Measurements from ENCODE around the gene CASP8AP2. TPM values are rescaled to one million over a fixed set of nuclear protein-coding genes. Genes with fewer than 3 reads are reported as not detected.

CASP8AP2 gene
- total RNA-seq, 1 donor = 13.0 TPM

DNA sequence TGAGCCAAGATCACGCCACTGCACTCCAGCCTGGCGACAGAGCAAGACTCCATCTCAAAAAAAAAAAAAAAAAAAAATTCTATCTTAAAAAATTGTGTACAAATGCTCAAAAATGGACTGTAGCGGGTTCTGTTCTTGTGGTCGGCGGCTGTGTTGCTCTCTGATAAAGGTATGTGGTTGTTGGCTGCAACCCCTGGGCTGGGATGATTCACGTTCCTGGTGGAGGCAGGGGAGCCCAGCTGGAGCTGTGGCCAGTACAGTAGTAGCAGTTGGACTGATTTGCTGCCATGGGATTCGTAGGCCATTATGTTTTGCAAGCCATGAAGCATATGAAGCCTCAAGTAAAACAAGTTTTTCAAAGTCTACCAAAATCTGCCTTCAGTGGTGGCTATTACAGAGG, 32.4 kb upstream of the CASP8AP2 start:
- no peaks in the 10 kb centered on the region for H3K79me2 ChIP-seq (ENCODE audit: insufficient read depth, low read length)
- H3K4me3 ChIP-seq (ENCODE audit: insufficient read depth, low read length) = no peak overlapping the region
- DNase-seq (ENCODE audit: insufficient read length, low spot score, missing footprints) = no peak
- H4K20me1 ChIP-seq (ENCODE audit: insufficient read depth, low read length) = no peaks in the 10 kb centered on the region
- no peaks in the 10 kb centered on the region for H3K9me3 ChIP-seq (ENCODE audit: low read depth, low read length)
- H3K27ac ChIP-seq (ENCODE audit: low read depth, low read length) = no peak overlapping the region
- H2AFZ ChIP-seq (ENCODE audit: low read length) = no peak overlapping the region
- no peaks in the 10 kb centered on the region for H3K27me3 ChIP-seq (ENCODE audit: insufficient read depth, low read length)
- TF ChIP-seq, protein P1, sequence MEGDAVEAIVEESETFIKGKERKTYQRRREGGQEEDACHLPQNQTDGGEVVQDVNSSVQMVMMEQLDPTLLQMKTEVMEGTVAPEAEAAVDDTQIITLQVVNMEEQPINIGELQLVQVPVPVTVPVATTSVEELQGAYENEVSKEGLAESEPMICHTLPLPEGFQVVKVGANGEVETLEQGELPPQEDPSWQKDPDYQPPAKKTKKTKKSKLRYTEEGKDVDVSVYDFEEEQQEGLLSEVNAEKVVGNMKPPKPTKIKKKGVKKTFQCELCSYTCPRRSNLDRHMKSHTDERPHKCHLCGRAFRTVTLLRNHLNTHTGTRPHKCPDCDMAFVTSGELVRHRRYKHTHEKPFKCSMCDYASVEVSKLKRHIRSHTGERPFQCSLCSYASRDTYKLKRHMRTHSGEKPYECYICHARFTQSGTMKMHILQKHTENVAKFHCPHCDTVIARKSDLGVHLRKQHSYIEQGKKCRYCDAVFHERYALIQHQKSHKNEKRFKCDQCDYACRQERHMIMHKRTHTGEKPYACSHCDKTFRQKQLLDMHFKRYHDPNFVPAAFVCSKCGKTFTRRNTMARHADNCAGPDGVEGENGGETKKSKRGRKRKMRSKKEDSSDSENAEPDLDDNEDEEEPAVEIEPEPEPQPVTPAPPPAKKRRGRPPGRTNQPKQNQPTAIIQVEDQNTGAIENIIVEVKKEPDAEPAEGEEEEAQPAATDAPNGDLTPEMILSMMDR (IDR thresholded peaks at IDR 0.05; ENCODE audit: extremely low read depth, low read depth, low read length) = no peak
- H3K4me2 ChIP-seq (ENCODE audit: insufficient read depth, low read length) = no peak overlapping the region
- H3K4me1 ChIP-seq (ENCODE audit: insufficient read depth, low read length) = peaks cover 3% of the 10 kb centered on the region
- peaks cover 14% of the 10 kb centered on the region for H3K36me3 ChIP-seq (ENCODE audit: insufficient read depth, low read length)

DNA sequence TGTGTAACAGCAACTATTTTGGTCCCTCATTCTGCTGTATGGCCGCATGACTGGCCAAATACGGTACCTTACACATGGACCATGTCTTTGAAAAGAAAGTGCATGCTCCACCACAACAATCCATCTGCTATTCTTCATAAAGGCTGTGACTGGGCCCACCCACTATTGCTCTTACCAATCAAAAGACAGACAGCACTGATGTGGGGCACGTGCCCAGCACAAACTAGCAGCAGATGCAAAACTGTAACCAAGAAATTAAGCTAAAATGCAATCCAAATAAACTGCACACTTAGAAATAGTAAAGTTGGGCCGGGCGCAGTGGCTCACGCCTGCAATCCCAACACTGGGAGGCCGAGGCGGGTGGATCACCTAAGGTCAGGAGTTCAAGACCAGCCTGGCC, 30.6 kb upstream of the CASP8AP2 start:
- Histone ChIP-seq H3K27ac (ENCODE audit: low read depth, low read length) (no peak overlapping the region), H4K20me1 (ENCODE audit: insufficient read depth, low read length) (no peaks in the 10 kb centered on the region), H3K36me3 (ENCODE audit: insufficient read depth, low read length) (peaks cover 9% of the 10 kb centered on the region), H3K9me3 (ENCODE audit: low read depth, low read length) (no peaks in the 10 kb centered on the region), H3K4me2 (ENCODE audit: insufficient read depth, low read length) (no peak overlapping the region), H3K27me3 (ENCODE audit: insufficient read depth, low read length) (no peaks in the 10 kb centered on the region), H2AFZ (ENCODE audit: low read length) (no peak overlapping the region), H3K4me3 (ENCODE audit: insufficient read depth, low read length) (no peak overlapping the region), H3K4me1 (ENCODE audit: insufficient read depth, low read length) (peaks cover 3% of the 10 kb centered on the region), H3K79me2 (ENCODE audit: insufficient read depth, low read length) (peaks cover 3% of the 10 kb centered on the region)
- no peak for DNase-seq (ENCODE audit: insufficient read length, low spot score, missing footprints)
- TF ChIP-seq, protein P1 (IDR thresholded peaks at IDR 0.05; ENCODE audit: extremely low read depth, low read depth, low read length) = no peak

DNA sequence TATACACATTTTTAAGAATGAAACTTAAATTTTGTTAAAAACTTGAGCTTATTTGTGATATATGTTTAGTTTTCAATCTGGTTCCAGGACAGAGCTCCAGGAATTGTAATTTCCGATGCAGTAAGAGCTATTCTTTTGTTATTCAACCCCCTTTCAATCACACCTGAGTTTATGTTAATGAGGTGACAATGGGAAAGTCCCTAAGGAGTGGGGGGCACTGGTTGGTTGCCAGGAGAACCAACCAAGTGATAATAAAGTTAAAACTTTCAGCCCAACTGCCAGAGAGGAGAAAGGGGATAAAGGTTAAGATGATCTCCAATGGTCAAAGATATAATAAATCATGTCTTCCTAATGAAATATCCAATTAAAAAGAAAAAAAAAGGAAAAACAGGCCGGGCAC, 29.9 kb upstream of the CASP8AP2 start:
- no peak overlapping the region for H3K4me3 ChIP-seq (ENCODE audit: insufficient read depth, low read length)

DNA sequence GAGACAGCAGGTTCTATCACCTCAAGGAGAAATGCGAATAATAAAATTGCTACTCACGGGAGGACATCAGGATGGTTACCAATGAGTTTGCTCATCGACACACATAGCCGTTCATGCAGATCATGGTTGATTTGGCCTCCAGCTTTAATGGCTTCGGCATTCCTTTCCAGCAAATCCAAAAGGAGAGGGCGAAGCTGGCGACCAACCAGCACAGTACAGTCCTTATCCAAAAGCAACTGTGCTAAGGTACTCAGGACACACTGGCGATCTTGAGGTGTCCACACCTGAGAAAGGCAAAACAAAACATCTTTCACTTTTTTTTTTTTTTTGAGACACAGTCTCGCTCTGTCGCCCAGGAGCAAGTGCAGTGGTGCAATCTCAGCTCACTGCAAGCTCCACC, 26.4 kb upstream of the CASP8AP2 start:
- H3K4me1 ChIP-seq (ENCODE audit: insufficient read depth, low read length) = no peaks in the 10 kb centered on the region
- H3K27ac ChIP-seq (ENCODE audit: low read depth, low read length) = no peak overlapping the region
- no peaks in the 10 kb centered on the region for H3K27me3 ChIP-seq (ENCODE audit: insufficient read depth, low read length)
- peaks cover 18% of the 10 kb centered on the region for H3K79me2 ChIP-seq (ENCODE audit: insufficient read depth, low read length)
- no peaks in the 10 kb centered on the region for H3K9me3 ChIP-seq (ENCODE audit: low read depth, low read length)
- H2AFZ ChIP-seq (ENCODE audit: low read length) = no peak overlapping the region
- H4K20me1 ChIP-seq (ENCODE audit: insufficient read depth, low read length) = no peaks in the 10 kb centered on the region
- DNase-seq (ENCODE audit: insufficient read length, low spot score, missing footprints) = no peak
- peaks cover 9% of the 10 kb centered on the region for H3K36me3 ChIP-seq (ENCODE audit: insufficient read depth, low read length)
- TF ChIP-seq, protein P1 (IDR thresholded peaks at IDR 0.05; ENCODE audit: extremely low read depth, low read depth, low read length) = no peak
- H3K4me3 ChIP-seq (ENCODE audit: insufficient read depth, low read length) = no peak overlapping the region
- no peak overlapping the region for H3K4me2 ChIP-seq (ENCODE audit: insufficient read depth, low read length)

More for the DNA sequence above, 29.9 kb upstream of the CASP8AP2 start:
- H3K36me3 ChIP-seq (ENCODE audit: insufficient read depth, low read length) = peaks cover 9% of the 10 kb centered on the region
- TF ChIP-seq, protein P1 (IDR thresholded peaks at IDR 0.05; ENCODE audit: extremely low read depth, low read depth, low read length) = no peak
- H3K27ac ChIP-seq (ENCODE audit: low read depth, low read length) = no peak overlapping the region
- DNase-seq (ENCODE audit: insufficient read length, low spot score, missing footprints) = peak; percentile 6
- no peaks in the 10 kb centered on the region for H4K20me1 ChIP-seq (ENCODE audit: insufficient read depth, low read length)
- H2AFZ ChIP-seq (ENCODE audit: low read length) = no peak overlapping the region
- H3K79me2 ChIP-seq (ENCODE audit: insufficient read depth, low read length) = peaks cover 3% of the 10 kb centered on the region
- no peaks in the 10 kb centered on the region for H3K27me3 ChIP-seq (ENCODE audit: insufficient read depth, low read length)
- H3K4me1 ChIP-seq (ENCODE audit: insufficient read depth, low read length) = peaks cover 3% of the 10 kb centered on the region
- H3K4me2 ChIP-seq (ENCODE audit: insufficient read depth, low read length) = no peak overlapping the region
- no peaks in the 10 kb centered on the region for H3K9me3 ChIP-seq (ENCODE audit: low read depth, low read length)

All from osteoblast (primary cell).